ENCODE results near the gene SIX4.

- no peak for TF ChIP-seq CTCF (IDR thresholded peaks at IDR 0.05)
- peak; percentile 40; the same call in 1 of the 2 replicates for TF ChIP-seq TCF7L2 (IDR thresholded peaks at IDR 0.05; ENCODE audit: low read depth, low read length)
- TF ChIP-seq POLR2AphosphoS5 (IDR thresholded peaks at IDR 0.05; ENCODE audit: low read depth, low read length), result peak; percentile 73
Measured at GRCh38 chr14:60734465-60735242, 10.5 kb upstream of the SIX4 start, which contains the start of gene MNAT1.

Data from Panc1 (cell line).